ENCODE data around the gene ARAP3. TPM values are rescaled to one million over a fixed set of nuclear protein-coding genes. Genes with fewer than 3 reads are reported as not detected.
"Not testable (repeated sequence)": the region's sequence is repeated elsewhere in the genome, so short reads cannot be mapped to it uniquely, and the experiment has no call there.

Gene ARAP3, protein sequence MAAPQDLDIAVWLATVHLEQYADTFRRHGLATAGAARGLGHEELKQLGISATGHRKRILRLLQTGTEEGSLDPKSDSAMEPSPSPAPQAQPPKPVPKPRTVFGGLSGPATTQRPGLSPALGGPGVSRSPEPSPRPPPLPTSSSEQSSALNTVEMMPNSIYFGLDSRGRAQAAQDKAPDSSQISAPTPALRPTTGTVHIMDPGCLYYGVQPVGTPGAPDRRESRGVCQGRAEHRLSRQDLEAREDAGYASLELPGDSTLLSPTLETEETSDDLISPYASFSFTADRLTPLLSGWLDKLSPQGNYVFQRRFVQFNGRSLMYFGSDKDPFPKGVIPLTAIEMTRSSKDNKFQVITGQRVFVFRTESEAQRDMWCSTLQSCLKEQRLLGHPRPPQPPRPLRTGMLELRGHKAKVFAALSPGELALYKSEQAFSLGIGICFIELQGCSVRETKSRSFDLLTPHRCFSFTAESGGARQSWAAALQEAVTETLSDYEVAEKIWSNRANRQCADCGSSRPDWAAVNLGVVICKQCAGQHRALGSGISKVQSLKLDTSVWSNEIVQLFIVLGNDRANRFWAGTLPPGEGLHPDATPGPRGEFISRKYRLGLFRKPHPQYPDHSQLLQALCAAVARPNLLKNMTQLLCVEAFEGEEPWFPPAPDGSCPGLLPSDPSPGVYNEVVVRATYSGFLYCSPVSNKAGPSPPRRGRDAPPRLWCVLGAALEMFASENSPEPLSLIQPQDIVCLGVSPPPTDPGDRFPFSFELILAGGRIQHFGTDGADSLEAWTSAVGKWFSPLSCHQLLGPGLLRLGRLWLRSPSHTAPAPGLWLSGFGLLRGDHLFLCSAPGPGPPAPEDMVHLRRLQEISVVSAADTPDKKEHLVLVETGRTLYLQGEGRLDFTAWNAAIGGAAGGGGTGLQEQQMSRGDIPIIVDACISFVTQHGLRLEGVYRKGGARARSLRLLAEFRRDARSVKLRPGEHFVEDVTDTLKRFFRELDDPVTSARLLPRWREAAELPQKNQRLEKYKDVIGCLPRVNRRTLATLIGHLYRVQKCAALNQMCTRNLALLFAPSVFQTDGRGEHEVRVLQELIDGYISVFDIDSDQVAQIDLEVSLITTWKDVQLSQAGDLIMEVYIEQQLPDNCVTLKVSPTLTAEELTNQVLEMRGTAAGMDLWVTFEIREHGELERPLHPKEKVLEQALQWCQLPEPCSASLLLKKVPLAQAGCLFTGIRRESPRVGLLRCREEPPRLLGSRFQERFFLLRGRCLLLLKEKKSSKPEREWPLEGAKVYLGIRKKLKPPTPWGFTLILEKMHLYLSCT (N-terminal part only)
- 1 to 10 TPM in 1 of 3 donors, under 1 TPM in 1, not detected in 1; 0.68 to 1.3 TPM for polyA plus RNA-seq

DNA sequence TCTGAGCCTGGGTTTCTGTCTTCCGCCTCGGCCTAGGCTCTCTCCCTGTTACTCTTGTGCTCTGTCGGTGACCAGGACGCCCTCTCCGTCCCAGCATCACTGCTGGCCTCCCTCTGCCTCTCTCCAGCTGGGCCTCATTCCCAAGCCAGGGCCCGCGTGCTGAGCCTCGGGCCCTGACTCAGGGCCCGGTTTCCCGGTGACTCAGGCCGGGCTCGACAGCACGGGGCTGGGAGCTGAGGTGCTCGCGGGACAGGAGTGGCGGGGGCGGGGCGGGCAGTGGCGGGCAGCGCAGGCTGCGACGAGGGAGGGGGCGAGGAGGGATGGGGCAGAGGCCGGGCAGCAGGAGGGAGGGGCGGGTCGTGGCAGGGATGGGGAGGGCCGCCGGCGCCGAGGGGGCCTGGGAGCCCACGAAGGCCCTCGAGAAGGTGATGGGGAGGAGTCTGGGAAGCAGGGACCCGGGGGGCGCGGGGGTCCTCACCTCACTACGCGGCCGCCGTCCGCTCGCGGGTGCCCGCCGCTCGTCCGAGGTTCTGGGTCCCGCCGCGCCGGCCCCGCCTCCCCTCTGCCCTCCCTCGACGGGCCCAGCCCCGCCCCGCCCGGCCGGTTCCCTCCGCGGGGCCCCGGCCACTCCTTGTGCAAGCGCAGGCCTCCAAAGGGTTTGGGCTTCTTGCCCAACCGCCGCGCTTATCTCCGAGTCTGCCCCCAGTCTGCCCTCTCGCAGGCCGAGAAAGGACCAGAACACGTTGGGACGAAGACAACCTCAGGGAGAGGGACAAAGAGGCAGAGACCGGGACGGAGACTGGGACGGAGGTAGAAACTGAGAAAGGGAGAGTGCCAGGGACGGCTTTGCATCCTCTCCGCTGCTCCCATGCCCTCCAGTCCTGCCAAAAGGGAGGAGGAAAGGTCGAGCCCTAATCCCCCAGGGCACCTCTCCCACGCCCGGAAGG lies at the start of gene ARAP3:
Gene ARAP3, minus strand, starts transcription at position 536 of the 947 bp plus-strand sequence. CDS start 1,744 bp downstream, outside the sequence.
- Mint-ChIP-seq H3K36me3 (peaks cover 0 to 3% (median 0%) of the 10 kb centered on the region in 3 donors), H3K27me3 (ENCODE audit: low read depth in 3 of 3) (peaks cover 8 to 15% (median 11%) of the 10 kb centered on the region in 3 donors), H3K4me1 (peaks cover 28 to 38% of the 10 kb centered on the region in 2 donors)

DNA sequence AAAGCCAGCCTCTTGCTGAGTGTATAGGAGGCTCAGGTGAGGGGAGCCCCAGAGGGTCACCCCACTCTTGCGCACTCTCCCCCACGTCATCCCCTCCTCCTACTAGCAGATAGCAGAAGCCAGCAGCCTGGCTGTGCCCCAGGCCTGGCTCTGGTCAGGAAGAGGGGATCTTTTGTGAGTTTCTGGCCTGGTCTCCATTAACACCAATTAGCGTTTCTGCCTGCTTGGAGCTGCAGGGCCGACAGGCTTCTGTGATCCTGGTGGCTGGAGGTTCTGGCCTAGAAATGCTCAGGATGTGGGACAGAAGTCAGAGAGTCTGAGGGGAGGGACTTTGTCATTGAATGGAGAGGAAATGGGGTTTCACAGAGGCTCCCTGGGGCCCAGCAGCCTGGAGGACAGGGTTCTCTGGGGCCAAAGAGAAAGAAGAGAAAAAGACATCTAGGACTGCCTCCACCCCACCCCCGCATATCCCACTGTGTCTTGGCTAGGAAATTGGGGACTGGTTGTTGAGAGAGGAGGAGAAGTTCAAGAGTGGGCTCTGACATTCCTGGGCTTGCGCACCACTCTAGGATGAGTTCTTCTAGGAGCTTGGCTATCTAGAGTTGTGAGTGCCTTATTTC lies 47.5 kb upstream of the ARAP3 start:
- Mint-ChIP-seq H3K36me3 (no peaks in the 10 kb centered on the region), H3K9me3 (no peaks in the 10 kb centered on the region), H3K27ac (no peak overlapping the region), H3K4me1 (no peaks in the 10 kb centered on the region), H3K27me3 (ENCODE audit: low read depth in 3 of 3) (peaks cover 3 to 10% (median 4%) of the 10 kb centered on the region in 3 donors), H3K4me3 (no peak overlapping the region)
- DNase-seq, result no peak

More for the DNA sequence above, at the start of gene ARAP3:
- peak; percentile 40 to 52 (median 48) for DNase-seq
- Mint-ChIP-seq H3K9me3 (no peaks in the 10 kb centered on the region), H3K27ac (peak within 1 kb of the TSS; percentile 85 to 98 (median 90)), H3K4me3 (peak within 1 kb of the TSS; percentile 88 to 94 (median 89))

DNA sequence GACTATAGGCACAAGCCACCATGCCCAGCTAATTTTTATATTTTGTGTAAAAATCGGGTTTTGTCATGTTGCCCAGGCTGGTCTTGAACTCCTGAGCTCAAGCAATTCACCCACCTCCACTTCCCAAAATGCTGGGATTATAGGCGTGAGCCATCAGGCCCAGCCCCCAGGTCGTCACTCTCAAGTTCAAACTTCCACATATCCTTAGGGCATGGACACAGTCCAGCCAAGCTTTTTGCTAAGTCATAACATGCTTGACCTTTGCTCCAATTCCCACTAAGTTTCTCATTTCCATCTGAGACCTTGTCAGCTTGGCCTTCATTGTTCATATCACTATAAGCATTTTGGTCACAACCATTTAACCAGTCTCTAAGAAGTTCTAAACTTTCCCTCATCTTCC lies 43.9 kb upstream of the ARAP3 start:
- Mint-ChIP-seq H3K9me3 (no peaks in the 10 kb centered on the region), H3K36me3 (no peaks in the 10 kb centered on the region), H3K27ac (no peak overlapping the region), H3K27me3 (ENCODE audit: low read depth in 3 of 3) (peaks cover 2 to 10% (median 3%) of the 10 kb centered on the region in 3 donors), H3K4me1 (no peaks in the 10 kb centered on the region), H3K4me3 (no peak overlapping the region)
- DNase-seq, result no peak

DNA sequence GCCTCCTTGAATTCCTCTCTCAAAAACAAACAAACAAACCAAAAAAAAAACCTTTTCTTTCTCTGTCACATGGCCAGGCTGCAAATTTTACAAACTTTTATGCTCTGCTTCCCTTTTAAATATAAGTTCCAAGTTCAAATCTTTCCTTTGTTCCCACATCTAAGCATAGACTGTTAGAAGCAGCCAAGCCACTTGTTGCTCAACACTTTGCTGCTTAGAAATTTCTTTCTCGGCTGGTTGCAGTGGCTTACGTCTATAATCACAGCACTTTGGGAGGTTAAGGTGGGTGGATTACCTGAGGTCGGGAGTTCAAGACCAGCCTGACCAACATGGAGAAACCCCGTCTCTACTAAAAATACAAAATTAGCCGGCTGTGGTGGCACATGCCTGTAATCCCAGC lies 43.1 kb upstream of the ARAP3 start:
- not testable (repeated sequence) for H3K27me3 Mint-ChIP-seq (ENCODE audit: low read depth in 3 of 3); H3K4me3 Mint-ChIP-seq; H3K9me3 Mint-ChIP-seq; H3K36me3 Mint-ChIP-seq; DNase-seq; H3K4me1 Mint-ChIP-seq; H3K27ac Mint-ChIP-seq

DNA sequence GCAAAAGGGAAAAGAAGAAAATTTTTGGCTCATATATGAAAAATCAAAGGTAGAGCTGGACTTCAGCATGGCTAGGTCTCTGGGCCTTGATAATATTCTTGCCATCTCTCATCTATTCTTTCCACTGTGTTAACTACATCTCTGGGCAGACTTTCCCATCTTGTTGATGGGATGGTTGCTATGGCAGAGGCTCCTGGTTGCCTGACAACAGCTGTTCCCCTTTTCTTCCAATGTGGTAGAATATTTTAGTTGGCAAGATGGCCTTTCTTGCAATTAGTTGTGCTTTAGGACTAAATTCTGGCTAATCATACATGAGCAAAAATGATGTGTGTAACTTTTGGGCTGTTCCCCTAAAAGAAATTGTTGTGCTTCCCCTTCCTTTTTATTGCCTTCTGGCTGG lies 40.2 kb upstream of the ARAP3 start:
- Mint-ChIP-seq H3K27me3 (ENCODE audit: low read depth in 3 of 3) (peaks cover 1 to 6% (median 4%) of the 10 kb centered on the region in 3 donors), H3K4me3 (no peak overlapping the region), H3K27ac (no peak overlapping the region), H3K9me3 (no peaks in the 10 kb centered on the region), H3K36me3 (no peaks in the 10 kb centered on the region), H3K4me1 (no peaks in the 10 kb centered on the region)
- no peak for DNase-seq

DNA sequence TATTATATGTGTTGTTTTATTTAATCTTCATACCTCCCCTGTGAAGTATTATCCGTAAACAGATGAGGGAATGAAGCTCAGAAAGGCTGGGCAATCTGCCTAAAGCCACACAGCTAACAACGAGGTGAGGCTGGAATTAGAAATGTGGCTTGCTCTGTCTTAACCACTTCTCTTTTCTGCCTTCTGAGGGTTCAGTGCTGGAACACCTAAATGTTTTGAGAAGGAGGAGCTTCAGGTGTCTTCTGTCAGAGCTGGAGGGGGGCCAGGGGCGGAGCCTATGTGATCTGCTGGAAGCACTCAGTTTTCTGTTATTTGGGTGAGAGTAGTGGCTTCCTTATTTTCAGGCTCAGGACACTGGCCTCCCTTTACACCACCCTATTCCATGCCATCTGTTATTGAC lies 35.0 kb upstream of the ARAP3 start:
- Mint-ChIP-seq H3K4me1 (no peaks in the 10 kb centered on the region), H3K27ac (no peak overlapping the region), H3K36me3 (no peaks in the 10 kb centered on the region), H3K4me3 (no peak overlapping the region), H3K27me3 (ENCODE audit: low read depth in 3 of 3) (peaks cover 0 to 6% (median 2%) of the 10 kb centered on the region in 3 donors), H3K9me3 (no peaks in the 10 kb centered on the region)
- no peak for DNase-seq

DNA sequence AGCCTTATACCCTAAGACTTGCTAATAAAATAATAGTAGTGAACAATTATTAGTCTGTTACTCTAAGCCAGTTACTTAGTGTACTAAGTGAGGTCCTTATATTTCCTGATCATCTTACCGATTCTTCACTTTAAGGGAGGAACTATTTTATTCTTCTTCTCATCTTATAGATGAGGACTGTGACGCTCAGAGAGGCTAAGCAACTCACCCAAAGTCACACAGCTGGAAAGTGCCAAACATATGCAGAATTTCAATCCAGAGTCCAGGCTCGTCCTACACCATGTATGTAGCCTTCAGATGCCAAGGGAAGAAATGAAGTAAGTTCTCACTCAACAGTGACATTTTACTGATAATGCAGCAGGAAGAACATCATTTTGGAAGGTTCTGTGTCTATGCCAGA lies 34.4 kb upstream of the ARAP3 start:
- H3K27ac Mint-ChIP-seq, result no peak overlapping the region
- peaks cover 1 to 6% (median 2%) of the 10 kb centered on the region in 3 donors for H3K27me3 Mint-ChIP-seq (ENCODE audit: low read depth in 3 of 3)
- H3K9me3 Mint-ChIP-seq, result no peaks in the 10 kb centered on the region
- H3K4me3 Mint-ChIP-seq, result no peak overlapping the region
- no peaks in the 10 kb centered on the region for H3K4me1 Mint-ChIP-seq
- DNase-seq, result no peak
- no peaks in the 10 kb centered on the region for H3K36me3 Mint-ChIP-seq

DNA sequence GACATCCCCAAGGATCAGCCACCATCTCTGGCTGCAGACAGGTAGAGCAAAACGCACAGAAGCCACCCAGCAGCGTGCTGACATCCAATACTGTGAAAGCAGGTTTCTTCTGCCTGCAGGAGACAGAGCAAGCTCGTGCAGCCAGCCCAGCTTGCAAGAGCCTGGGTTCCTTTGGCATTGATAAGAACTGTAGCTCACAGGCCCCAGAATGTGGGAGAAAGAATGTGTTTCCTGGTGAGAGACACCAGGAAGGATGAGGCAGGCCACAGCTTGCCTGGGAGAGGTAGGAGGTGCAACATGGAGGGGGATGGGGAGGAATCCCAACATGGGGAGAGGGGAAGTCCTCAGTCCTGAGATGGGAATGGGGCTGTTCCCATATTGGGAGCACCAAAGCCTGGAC lies 34.0 kb upstream of the ARAP3 start:
- Mint-ChIP-seq H3K27ac (no peak overlapping the region), H3K4me1 (no peaks in the 10 kb centered on the region), H3K27me3 (ENCODE audit: low read depth in 3 of 3) (peaks cover 2 to 6% (median 4%) of the 10 kb centered on the region in 3 donors), H3K9me3 (no peaks in the 10 kb centered on the region), H3K36me3 (no peaks in the 10 kb centered on the region), H3K4me3 (no peak overlapping the region)
- DNase-seq, result no peak

DNA sequence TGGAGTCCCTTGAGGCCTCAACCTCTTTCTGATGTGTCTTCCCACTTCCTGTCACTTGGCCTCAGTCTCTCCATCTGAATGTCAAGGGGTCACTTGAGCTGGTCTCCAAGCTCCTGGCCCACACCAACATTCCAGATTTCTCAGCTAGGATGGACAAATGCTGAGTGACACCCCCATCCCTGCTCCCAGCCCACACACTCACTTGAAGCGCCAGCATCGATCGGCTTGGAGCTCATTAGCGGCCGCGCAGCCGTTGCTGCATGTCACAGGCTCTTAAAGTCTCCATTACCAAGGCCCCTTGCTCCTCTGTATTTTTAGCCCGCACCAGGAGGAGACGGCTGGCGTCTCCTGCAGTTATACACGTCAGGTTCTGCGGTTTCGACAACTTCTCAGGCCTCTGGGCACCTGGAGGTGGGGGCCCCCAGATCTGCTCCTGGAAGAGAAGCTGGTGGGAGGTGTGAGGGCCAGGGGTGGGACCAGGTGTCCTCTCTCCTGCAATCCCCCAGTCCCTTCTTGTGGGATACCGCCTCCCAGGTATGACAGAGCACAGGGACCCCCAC lies 33.4 kb upstream of the ARAP3 start:
- H3K27ac Mint-ChIP-seq, result no peak overlapping the region
- H3K4me1 Mint-ChIP-seq, result no peaks in the 10 kb centered on the region
- peaks cover 2 to 4% (median 3%) of the 10 kb centered on the region in 3 donors for H3K27me3 Mint-ChIP-seq (ENCODE audit: low read depth in 3 of 3)
- no peaks in the 10 kb centered on the region for H3K9me3 Mint-ChIP-seq
- H3K4me3 Mint-ChIP-seq, result no peak overlapping the region
- DNase-seq, result no peak
- H3K36me3 Mint-ChIP-seq, result no peaks in the 10 kb centered on the region

DNA sequence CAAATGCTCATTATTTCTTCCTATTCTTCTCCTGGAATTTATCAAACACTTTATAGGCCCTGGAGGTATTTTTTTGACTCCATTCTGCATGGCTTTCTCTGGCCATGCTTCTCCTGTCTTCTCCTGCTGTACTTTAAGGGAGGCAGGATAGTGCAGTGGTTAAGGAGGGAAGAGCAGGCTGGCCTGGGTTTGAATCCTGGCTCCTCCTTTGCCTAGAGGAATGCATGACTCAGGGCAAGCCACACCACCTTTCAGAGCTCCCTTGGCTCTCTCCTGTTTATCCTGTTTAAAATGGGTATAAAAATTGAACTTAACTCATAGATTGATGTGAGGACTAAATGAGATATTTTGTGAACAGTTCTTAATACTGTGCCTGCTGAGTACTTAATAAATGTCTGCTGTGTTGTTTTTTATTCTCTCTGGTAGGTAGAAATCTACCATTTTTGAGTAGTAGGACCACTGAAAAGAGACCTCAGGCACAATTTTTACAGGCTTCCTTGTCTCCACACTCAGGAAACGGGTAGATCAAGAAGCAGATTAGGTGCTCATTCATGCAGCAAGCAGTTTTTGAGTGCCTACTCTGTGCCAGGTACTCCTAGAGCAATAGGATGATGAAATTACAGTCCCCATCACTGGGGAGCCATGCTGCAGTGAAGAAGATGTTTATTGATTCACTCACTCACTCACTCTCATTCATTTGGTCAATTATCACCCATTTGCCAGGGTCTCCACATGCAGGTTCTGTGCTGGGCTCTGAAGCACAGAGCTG lies 32.7 kb upstream of the ARAP3 start:
- Mint-ChIP-seq H3K36me3 (no peaks in the 10 kb centered on the region), H3K4me1 (no peaks in the 10 kb centered on the region), H3K9me3 (no peaks in the 10 kb centered on the region), H3K27me3 (ENCODE audit: low read depth in 3 of 3) (peaks cover 2 to 4% (median 2%) of the 10 kb centered on the region in 3 donors), H3K4me3 (no peak overlapping the region), H3K27ac (no peak overlapping the region)
- DNase-seq, result no peak

DNA sequence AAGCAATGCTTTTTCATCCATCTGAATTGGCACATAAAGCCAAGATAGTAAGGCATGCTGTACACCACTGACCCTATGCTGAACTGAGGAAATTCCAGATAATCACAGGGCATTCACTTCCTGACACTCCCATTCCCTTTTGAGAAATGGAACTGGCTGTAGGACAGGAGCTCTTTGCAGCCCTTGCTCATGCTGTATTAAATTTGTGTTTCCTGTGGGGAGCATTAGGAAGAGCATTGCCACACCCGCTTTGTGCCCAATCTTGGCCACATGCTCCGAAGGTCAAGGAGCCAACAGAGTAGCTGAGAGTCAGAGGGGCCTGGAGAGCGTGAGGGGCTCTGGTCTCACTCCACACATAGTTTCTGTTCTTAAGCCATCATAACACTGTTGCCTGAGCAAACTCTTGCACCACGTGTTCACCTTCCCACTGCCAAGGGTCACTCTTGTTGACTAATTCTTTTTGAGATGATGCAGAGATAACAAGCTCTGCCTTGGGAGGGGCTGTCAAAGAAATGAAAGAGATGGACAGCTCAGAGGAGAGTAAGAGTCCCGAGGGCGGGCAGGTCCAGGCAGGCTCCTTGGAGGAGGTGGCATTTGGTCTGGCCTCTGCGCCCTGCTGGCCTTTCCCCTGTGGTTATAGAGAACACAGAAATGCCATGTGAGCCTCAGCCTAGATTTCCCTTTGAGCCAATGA lies 31.7 kb upstream of the ARAP3 start:
- no peak overlapping the region for H3K4me3 Mint-ChIP-seq
- no peak overlapping the region for H3K27ac Mint-ChIP-seq
- no peaks in the 10 kb centered on the region for H3K9me3 Mint-ChIP-seq
- DNase-seq, result no peak
- no peaks in the 10 kb centered on the region for H3K4me1 Mint-ChIP-seq
- no peaks in the 10 kb centered on the region for H3K36me3 Mint-ChIP-seq
- H3K27me3 Mint-ChIP-seq (ENCODE audit: low read depth in 3 of 3), result peaks cover 2 to 4% (median 2%) of the 10 kb centered on the region in 3 donors

Measured in immature natural killer cell (primary cell).